ENCODE data around the gene RNU6-7.

The RNU6-7 gene

DNA sequence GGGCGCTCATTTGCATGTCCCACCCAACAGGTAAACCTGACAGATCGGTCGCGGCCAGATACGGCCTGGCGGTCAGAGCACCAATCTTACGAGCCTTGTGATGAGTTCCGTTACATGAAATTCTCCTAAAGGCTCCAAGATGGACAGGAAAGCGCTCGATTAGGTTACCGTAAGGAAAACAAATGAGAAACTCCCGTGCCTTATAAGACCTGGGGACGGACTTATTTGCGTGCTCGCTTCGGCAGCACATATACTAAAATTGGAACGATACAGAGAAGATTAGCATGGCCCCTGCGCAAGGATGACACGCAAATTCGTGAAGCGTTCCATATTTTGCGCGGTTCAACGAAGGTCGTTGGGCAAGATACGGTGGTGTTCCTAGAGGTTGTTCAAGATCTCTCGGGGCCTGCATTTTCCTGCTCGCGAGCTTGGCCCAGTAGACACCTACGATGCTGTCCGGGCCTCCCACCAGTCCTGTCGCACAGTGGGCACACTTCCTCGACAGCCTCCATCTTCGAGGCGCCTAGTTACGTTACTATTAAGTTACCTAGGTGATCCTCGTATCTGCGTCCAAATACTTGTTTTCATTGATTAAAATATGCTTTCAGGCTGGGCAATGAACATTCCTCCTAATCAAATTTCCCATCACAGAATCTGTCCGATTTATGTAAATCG lies at the start of gene RNU6-7:
TSS of gene RNU6-7 (plus strand) at position 230 of the 675 bp plus-strand sequence.
- TF ChIP-seq, protein P1, sequence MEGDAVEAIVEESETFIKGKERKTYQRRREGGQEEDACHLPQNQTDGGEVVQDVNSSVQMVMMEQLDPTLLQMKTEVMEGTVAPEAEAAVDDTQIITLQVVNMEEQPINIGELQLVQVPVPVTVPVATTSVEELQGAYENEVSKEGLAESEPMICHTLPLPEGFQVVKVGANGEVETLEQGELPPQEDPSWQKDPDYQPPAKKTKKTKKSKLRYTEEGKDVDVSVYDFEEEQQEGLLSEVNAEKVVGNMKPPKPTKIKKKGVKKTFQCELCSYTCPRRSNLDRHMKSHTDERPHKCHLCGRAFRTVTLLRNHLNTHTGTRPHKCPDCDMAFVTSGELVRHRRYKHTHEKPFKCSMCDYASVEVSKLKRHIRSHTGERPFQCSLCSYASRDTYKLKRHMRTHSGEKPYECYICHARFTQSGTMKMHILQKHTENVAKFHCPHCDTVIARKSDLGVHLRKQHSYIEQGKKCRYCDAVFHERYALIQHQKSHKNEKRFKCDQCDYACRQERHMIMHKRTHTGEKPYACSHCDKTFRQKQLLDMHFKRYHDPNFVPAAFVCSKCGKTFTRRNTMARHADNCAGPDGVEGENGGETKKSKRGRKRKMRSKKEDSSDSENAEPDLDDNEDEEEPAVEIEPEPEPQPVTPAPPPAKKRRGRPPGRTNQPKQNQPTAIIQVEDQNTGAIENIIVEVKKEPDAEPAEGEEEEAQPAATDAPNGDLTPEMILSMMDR (IDR thresholded peaks at IDR 0.05; ENCODE audit: control extremely low read depth, extremely low read depth, low read depth, missing control alignments), result no peak
- POLR2A ChIA-PET, result no interaction called here
- CTCF ChIA-PET, result interaction anchor here (1.6 kb wide), 1 partner anchor 128 kb away, joined by 5 read pairs; no protein-coding TSS in a partner anchor
- DNase-seq (ENCODE audit: extremely low spot score), result no peak

DNA sequence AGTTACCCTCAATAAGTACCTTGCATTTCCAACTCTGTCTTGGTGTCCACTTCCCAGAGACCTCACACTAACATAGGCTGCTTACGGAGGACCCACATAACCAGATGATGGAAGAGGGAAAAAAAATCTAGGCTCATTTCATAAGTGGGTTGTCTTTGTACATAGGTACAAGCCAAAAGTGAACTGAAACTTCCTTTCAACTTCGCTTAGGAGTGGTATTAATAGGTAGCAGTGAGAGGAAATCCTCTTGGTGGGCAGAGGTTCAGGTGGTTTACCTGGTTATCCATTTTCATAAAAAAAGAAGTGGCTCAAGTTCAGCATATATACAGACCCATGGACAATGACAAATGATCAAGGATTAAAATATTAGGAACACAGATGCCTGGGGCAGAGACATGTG lies 35.8 kb upstream of the RNU6-7 start:
- ChIA-PET POLR2A (no interaction called here), CTCF (no interaction called here)
- DNase-seq (ENCODE audit: extremely low spot score), result no peak
- TF ChIP-seq, protein P1 (IDR thresholded peaks at IDR 0.05; ENCODE audit: control extremely low read depth, extremely low read depth, low read depth, missing control alignments), result no peak

DNA sequence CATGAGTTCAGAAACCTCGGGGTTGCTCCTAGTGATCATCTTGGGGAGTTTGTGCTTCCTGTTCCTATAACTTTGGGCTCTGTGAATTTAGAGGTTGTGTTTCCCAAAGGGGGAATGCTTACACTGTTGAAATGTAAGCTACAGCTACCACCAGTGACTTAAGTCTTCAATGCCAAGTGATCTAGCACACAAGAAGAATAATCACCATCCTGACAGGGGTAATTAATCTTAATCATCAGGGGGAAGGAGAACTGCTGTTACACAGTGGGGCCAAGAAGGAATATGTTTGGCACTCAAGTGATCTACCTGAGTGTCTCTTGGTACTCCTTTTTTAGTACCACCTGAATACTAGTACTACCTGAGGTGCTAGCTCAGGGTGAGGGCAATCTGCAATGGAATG lies 34.9 kb upstream of the RNU6-7 start:
- DNase-seq (ENCODE audit: extremely low spot score), result no peak
- ChIA-PET CTCF (no interaction called here), POLR2A (no interaction called here)
- TF ChIP-seq, protein P1 (IDR thresholded peaks at IDR 0.05; ENCODE audit: control extremely low read depth, extremely low read depth, low read depth, missing control alignments), result no peak

DNA sequence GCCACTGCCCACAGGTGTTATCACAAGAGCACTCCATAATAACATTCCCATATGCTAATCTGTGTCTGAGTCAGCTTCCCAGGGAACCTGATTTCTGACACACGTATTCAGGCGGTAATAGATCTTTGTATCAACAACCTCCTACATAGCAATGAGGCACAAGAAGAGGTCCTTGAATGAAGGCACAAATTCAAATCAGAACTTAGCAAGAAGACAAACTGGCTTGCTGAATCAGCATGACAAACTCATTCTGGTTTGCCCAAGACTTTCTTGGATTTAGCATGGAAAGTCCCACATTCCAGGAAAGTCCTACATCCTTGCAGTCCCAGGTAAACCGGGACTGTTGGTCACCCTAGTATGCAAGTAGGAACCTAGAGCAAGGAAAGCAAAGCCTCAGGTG lies 33.9 kb upstream of the RNU6-7 start:
- ChIA-PET POLR2A (no interaction called here), CTCF (no interaction called here)
- TF ChIP-seq, protein P1 (IDR thresholded peaks at IDR 0.05; ENCODE audit: control extremely low read depth, extremely low read depth, low read depth, missing control alignments), result no peak
- DNase-seq (ENCODE audit: extremely low spot score), result no peak

DNA sequence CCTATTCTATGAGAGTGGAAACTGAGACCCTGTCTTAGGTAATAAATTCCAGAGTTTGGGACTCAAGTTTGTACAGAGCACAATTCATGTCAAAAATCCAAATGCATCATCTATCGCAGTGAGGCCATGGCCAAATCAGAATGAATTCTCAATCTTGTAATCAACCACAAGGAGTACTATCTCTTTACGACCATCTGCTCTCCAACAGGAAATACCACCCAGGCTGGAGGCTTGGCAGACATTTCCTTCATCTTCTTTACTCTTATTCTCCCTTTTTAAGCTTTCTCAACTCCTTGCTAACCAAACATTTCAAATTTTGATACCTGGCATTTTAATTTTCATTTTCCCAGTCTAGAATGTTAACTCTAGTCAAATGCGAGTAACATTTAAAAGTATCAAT lies 32.7 kb upstream of the RNU6-7 start:
- ChIA-PET CTCF (interaction anchor here (0.7 kb wide), 1 partner anchor 34 kb away, joined by 3 read pairs; the partner anchor contains the start of gene RNU6-8), POLR2A (no interaction called here)
- no peak for DNase-seq (ENCODE audit: extremely low spot score)
- TF ChIP-seq, protein P1 (IDR thresholded peaks at IDR 0.05; ENCODE audit: control extremely low read depth, extremely low read depth, low read depth, missing control alignments), result no peak

DNA sequence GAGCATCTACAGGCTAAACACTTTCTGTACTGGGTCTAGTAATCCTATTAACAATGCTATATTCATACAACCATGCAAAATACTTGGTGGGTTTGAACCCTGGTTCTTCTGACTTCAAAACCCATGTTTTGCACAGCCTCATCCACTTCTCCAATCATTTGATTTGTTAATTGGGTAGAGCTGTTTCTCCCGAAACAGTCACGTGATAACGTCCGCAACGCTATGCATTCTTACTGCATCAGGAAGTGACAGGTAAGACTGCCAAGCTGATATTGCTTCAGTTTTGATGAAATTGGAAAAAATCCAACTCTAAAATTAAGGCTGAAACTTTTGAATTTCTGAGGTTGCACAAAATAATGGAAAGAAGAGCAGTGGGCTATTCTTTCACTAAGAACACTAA lies 30.4 kb upstream of the RNU6-7 start:
- no peak for DNase-seq (ENCODE audit: extremely low spot score)

More for the DNA sequence above, 30.4 kb upstream of the RNU6-7 start:
- ChIA-PET POLR2A (no interaction called here), CTCF (no interaction called here)
- TF ChIP-seq, protein P1 (IDR thresholded peaks at IDR 0.05; ENCODE audit: control extremely low read depth, extremely low read depth, low read depth, missing control alignments), result no peak

Data from GM10248 (cell line).